ENCODE measurements around the gene DVL3. TPM values are rescaled to one million over a fixed set of nuclear protein-coding genes. Genes with fewer than 3 reads are reported as not detected.
A peak's percentile ranks its signal among the peaks of the same experiment; 100 is the strongest.

Gene DVL3
- total and polyA plus RNA-seq, 9 donors: 30.2 to 93.8 (median 71.1) TPM

DNA sequence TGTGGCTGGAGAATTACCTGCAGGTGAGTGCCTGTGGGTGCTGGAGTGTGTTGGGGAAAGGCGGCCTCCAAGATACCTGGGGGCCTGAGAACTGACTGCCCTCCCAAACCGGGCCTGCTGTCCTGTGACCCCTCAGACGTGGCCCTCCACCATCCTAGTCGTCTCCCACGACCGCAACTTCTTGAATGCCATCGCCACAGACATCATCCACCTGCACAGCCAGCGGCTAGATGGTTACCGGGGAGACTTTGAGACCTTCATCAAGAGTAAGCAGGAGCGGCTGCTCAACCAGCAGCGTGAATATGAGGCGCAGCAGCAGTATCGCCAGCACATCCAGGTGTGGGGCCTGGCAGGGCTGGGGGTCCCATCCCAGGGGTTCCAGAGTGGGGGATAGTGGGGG, 34.2 kb downstream of the DVL3 start:
- TF ChIP-seq, protein P1, sequence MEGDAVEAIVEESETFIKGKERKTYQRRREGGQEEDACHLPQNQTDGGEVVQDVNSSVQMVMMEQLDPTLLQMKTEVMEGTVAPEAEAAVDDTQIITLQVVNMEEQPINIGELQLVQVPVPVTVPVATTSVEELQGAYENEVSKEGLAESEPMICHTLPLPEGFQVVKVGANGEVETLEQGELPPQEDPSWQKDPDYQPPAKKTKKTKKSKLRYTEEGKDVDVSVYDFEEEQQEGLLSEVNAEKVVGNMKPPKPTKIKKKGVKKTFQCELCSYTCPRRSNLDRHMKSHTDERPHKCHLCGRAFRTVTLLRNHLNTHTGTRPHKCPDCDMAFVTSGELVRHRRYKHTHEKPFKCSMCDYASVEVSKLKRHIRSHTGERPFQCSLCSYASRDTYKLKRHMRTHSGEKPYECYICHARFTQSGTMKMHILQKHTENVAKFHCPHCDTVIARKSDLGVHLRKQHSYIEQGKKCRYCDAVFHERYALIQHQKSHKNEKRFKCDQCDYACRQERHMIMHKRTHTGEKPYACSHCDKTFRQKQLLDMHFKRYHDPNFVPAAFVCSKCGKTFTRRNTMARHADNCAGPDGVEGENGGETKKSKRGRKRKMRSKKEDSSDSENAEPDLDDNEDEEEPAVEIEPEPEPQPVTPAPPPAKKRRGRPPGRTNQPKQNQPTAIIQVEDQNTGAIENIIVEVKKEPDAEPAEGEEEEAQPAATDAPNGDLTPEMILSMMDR (IDR thresholded peaks at IDR 0.05): no peak
- TF ChIP-seq EP300 (IDR thresholded peaks at IDR 0.05) (no peak), POLR2A (IDR thresholded peaks at IDR 0.05) (no peak)
- H3K27me3 ChIP-seq: no peaks in the 10 kb centered on the region
- intact Hi-C loops (cut with DNase I): loop anchor here in 3 of 4 donors (5.0 to 10.0 kb wide), 3 partner anchors 58 to 307 kb away; partner anchors contain the start of genes ALG3 (in 2 of the 3), EEF1AKMT4 (in 2 of the 3) and PARL (in 1 of the 3)
- no peak for DNase-seq
- H3K9me3 ChIP-seq: no peaks in the 10 kb centered on the region
- H3K27ac ChIP-seq: no peak overlapping the region
- no peaks in the 10 kb centered on the region for H3K36me3 ChIP-seq
- no peak overlapping the region for H3K4me3 ChIP-seq
- peaks cover 4% of the 10 kb centered on the region for H3K4me1 ChIP-seq (ENCODE audit: insufficient read depth)
- WGBS, 3 donors: 86 to 91% (median 88%) methylated on average over 13 of the region's 13 CpGs

DNA sequence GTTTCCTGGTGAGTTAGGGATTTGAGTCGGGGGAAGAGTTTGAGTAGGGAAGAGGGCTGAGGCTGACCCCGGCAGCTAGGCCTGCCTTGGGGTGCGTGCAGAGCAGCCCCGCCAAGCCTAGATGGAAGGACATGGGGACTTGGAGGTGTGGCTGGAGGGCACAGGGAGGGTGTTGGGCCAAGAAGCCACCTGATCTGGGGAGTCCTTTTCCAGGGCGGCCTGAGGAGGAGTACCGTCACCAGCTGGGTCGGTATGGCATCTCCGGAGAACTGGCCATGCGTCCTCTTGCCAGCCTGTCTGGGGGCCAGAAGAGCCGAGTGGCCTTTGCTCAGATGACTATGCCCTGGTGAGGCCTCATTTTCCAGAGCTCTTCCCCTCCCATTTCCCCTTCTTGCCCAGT, 37.7 kb downstream of the DVL3 start:
- WGBS, 3 donors: 92 to 95% (median 93%) methylated on average over 10 of the region's 10 CpGs
- Histone ChIP-seq H3K27ac (no peak overlapping the region), H3K4me1 (ENCODE audit: insufficient read depth) (no peaks in the 10 kb centered on the region), H3K9me3 (no peaks in the 10 kb centered on the region), H3K4me3 (no peak overlapping the region), H3K36me3 (no peaks in the 10 kb centered on the region), H3K27me3 (no peaks in the 10 kb centered on the region)
- no peak for DNase-seq
- intact Hi-C loops (cut with DNase I): no loop called here
- TF ChIP-seq EP300 (IDR thresholded peaks at IDR 0.05) (no peak), POLR2A (IDR thresholded peaks at IDR 0.05) (no peak)
- TF ChIP-seq, protein P1 (IDR thresholded peaks at IDR 0.05): no peak

DNA sequence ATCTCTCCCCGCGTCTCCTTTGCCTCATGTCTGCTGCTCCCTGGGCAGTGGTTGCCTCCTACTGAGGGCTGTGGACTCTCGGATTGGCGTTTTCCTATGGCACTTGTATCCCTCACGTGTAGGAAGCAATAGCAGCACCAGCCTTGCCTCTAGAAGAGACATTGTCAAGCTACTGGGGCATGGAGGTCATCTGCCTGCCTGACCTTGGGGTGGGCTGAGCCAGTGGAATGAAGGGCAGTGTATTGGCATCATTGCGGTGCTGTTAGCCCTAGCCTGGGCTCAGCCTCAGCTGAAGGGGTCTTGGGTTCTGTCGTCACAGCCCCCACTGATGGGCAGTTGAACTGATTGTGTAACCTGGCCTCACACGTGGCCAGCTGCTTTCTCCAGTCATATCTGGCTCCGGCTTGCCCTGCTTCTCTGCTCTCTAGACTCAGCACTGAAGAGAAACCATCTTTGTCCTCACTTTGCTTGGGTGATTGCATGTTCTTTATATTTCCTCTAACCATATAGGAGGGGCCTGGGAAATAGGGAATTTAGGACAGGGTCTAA, 38.9 kb downstream of the DVL3 start:
- H3K4me1 ChIP-seq (ENCODE audit: insufficient read depth): no peaks in the 10 kb centered on the region
- H3K4me3 ChIP-seq: no peak overlapping the region
- no peak overlapping the region for H3K27ac ChIP-seq
- WGBS, 3 donors: 76 to 87% (median 82%) methylated on average over 9 of the region's 9 CpGs
- H3K36me3 ChIP-seq: no peaks in the 10 kb centered on the region
- no peaks in the 10 kb centered on the region for H3K27me3 ChIP-seq
- intact Hi-C loops (cut with DNase I): no loop called here
- no peaks in the 10 kb centered on the region for H3K9me3 ChIP-seq
- TF ChIP-seq, protein P1 (IDR thresholded peaks at IDR 0.05): no peak
- TF ChIP-seq POLR2A (IDR thresholded peaks at IDR 0.05) (no peak), EP300 (IDR thresholded peaks at IDR 0.05) (no peak)
- no peak for DNase-seq

DNA sequence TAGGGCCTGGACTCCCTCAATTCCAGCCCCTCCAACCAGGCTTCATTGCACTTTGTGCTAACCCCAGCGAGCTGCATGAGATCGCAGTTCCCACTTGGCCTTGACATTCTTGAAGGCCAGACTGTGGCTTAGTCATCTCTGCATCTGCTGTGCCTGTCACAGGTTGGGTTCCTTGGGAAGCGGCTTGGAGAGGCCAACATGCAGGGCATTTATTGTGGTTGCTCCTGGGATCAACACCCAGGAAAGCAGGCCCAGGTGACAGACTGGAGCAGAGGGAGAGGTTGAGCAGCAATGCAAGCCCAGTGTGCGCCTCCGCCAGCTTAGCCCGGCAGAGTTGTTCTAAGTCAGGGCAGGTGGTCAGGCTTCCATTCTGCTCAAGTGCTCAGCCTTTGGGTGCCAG, 41.4 kb downstream of the DVL3 start:
- peak in 3 of 5 donors; percentile 39 to 48 (median 45) for DNase-seq
- Histone ChIP-seq H3K4me1 (ENCODE audit: insufficient read depth) (no peaks in the 10 kb centered on the region), H3K27ac (peak overlapping the region in 1 of 2 donors; percentile 7), H3K4me3 (no peak overlapping the region), H3K27me3 (no peaks in the 10 kb centered on the region), H3K36me3 (no peaks in the 10 kb centered on the region), H3K9me3 (no peaks in the 10 kb centered on the region)
- no peak for TF ChIP-seq POLR2A (IDR thresholded peaks at IDR 0.05)
- TF ChIP-seq, protein P1 (IDR thresholded peaks at IDR 0.05): no peak
- TF ChIP-seq EP300 (IDR thresholded peaks at IDR 0.05): no peak
- intact Hi-C loops (cut with DNase I): no loop called here
- whole genome bisulfite sequencing, 3 donors: 56 to 65% (median 58%) methylated on average over 6 of the region's 6 CpGs
